H1 (cell line): ENCODE data around the gene MAP2K5. TPM values are rescaled to one million over a fixed set of nuclear protein-coding genes. Genes with fewer than 3 reads are reported as not detected.
A peak's percentile ranks its signal among the peaks of the same experiment; 100 is the strongest.

Experiments
- CTCF ChIA-PET: fragments of 300-600 bp; sonication (Branson Sonifier 250); formaldehyde crosslinking; loops from one replicate; lab custom pipeline; 2021; ENCODE audit not compliant: partially characterized antibody; lab: Charles Lee
- POLR2A ChIA-PET: fragments of 300-600 bp; sonication (Branson Sonifier 250); formaldehyde crosslinking; loops from one replicate; lab custom pipeline; 2021; ENCODE audit warnings: inconsistent platforms; ENCODE audit not compliant: partially characterized antibody; lab: Charles Lee
- DNase-seq, 2 experiments: peaks; one replicate each; pipeline versions ENCODE4 v3.0.0 to v3.0.0-alpha.2; 2010 to 2022; ENCODE audit warnings: low spot score in 2 of 2, low read depth in 1 of 2, mixed read lengths in 1 of 2
- FAIRE-seq: peaks from 2 replicates; lab custom pipeline; 2011; peaks lifted over from hg19 to GRCh38; lab: Jason Lieb, UNC
- H2AFZ ChIP-seq: 2 replicates; pipeline ENCODE4 v1.8.1; 2012; ENCODE audit warnings: low read length, inconsistent platforms
- H2AK5ac ChIP-seq: 2 replicates; pipeline ENCODE4 v1.6.1; 2013; ENCODE audit warnings: low read depth, low read length
- H2BK120ac ChIP-seq: replicated peaks from 2 replicates; pipeline ENCODE3; 2013; ENCODE audit warnings: low read depth, low read length, inconsistent platforms
- H2BK12ac ChIP-seq: 2 replicates; pipeline ENCODE4 v1.6.1; 2013; ENCODE audit warnings: low read depth, low read length
- H2BK15ac ChIP-seq: 2 replicates; pipeline ENCODE4 v1.6.1; 2013; ENCODE audit warnings: low read length
- H2BK20ac ChIP-seq: 2 replicates; pipeline ENCODE4 v1.6.1; 2013; ENCODE audit warnings: low read length
- H2BK5ac ChIP-seq: 2 replicates; pipeline ENCODE4 v1.6.1; 2013; ENCODE audit warnings: low read depth, low read length
- H3K14ac ChIP-seq: 2 replicates; pipeline ENCODE4 v1.6.1; 2013; ENCODE audit warnings: inconsistent platforms; ENCODE audit not compliant: insufficient read length
- H3K18ac ChIP-seq: 2 replicates; pipeline ENCODE4 v1.6.1; 2013; ENCODE audit warnings: low read length; ENCODE audit errors: extremely low read depth
- H3K23ac ChIP-seq: 2 replicates; pipeline ENCODE4 v1.6.1; 2013; ENCODE audit warnings: inconsistent platforms; ENCODE audit not compliant: insufficient read length
- H3K23me2 ChIP-seq: 2 replicates; pipeline ENCODE4 v1.6.1; 2013; ENCODE audit warnings: low read depth, low read length
- H3K27ac ChIP-seq: 2 replicates; pipeline ENCODE4 v1.6.1; 2011; ENCODE audit warnings: low read depth, low read length, inconsistent platforms
- H3K27me3 ChIP-seq, 4 experiments: replicated peaks in 1 of 4; 1 replicate in 1 of 4; 2 replicates in 3 of 4; pipeline versions ENCODE4 v1.6.1 to v1.8.1; 2011 to 2013; ENCODE audit warnings: low read length in 3 of 4, mild to moderate bottlenecking in 3 of 4, inconsistent platforms in 2 of 4, mixed read lengths in 2 of 4, moderate library complexity in 1 of 4; ENCODE audit not compliant: control insufficient read depth in 3 of 4, insufficient read depth in 3 of 4; ENCODE audit errors: extremely low read depth in 1 of 4
- H3K36me3 ChIP-seq, 4 experiments: 2 replicates each; pipeline versions ENCODE4 v1.6.1 to v1.8.1; 2011 to 2013; ENCODE audit warnings: mild to moderate bottlenecking in 4 of 4, low read length in 3 of 4, moderate library complexity in 2 of 4, control low read depth in 1 of 4, inconsistent platforms in 1 of 4; ENCODE audit not compliant: insufficient read depth in 4 of 4, control insufficient read depth in 2 of 4
- H3K4ac ChIP-seq: replicated peaks from 2 replicates; pipeline ENCODE3; 2013; ENCODE audit warnings: low read length, low read depth, mixed read lengths, inconsistent platforms; ENCODE audit not compliant: insufficient read length
- H3K4me1 ChIP-seq, 4 experiments: replicated peaks in 1 of 4; 1 replicate in 1 of 4; 2 replicates in 3 of 4; pipeline versions ENCODE4 v1.6.1 to v1.8.1; 2011 to 2013; ENCODE audit warnings: low read length in 3 of 4, inconsistent platforms in 2 of 4, mixed read lengths in 1 of 4; ENCODE audit not compliant: insufficient read depth in 4 of 4, control insufficient read depth in 3 of 4
- H3K4me2 ChIP-seq, 2 experiments: 2 replicates each; pipeline versions ENCODE4 v1.6.1 to v1.8.1; 2011 to 2013; ENCODE audit warnings: low read depth in 2 of 2, low read length in 2 of 2, control low read depth in 1 of 2, inconsistent platforms in 1 of 2, mild to moderate bottlenecking in 1 of 2; ENCODE audit not compliant: insufficient read depth in 1 of 2
- H3K4me3 ChIP-seq, 4 experiments: fragments of 200-600, 300-600 bp in 1 of 4; sonication (generic), shearing (Covaris generic), sonication (Bioruptor Twin) in 1 of 4; 2 replicates each; pipeline versions ENCODE4 v1.5.1 to v1.8.1; 2011 to 2016; ENCODE audit warnings: low read length in 4 of 4, low read depth in 3 of 4, control low read depth in 2 of 4, inconsistent platforms in 2 of 4, mild to moderate bottlenecking in 2 of 4, mixed read lengths in 1 of 4, moderate library complexity in 1 of 4; ENCODE audit not compliant: insufficient read depth in 2 of 4; ENCODE audit errors: extremely low read depth in 1 of 4
- H3K56ac ChIP-seq: replicated peaks from 2 replicates; pipeline ENCODE3; 2013; ENCODE audit warnings: low read depth, mild to moderate bottlenecking, mixed read lengths, low read length, inconsistent platforms; ENCODE audit not compliant: insufficient read length
- H3K79me1 ChIP-seq: 2 replicates; pipeline ENCODE4 v1.6.1; 2013; ENCODE audit warnings: low read depth, low read length, control low read depth
- H3K79me2 ChIP-seq, 2 experiments: 2 replicates each; pipeline versions ENCODE4 v1.6.1 to v1.8.1; 2012 to 2013; ENCODE audit warnings: low read length in 2 of 2, mild to moderate bottlenecking in 2 of 2, inconsistent platforms in 1 of 2; ENCODE audit not compliant: insufficient read depth in 2 of 2, control insufficient read depth in 1 of 2
- H3K9ac ChIP-seq, 4 experiments: replicated peaks in 1 of 4; 1 replicate in 1 of 4; 2 replicates in 3 of 4; pipeline versions ENCODE4 v1.6.1 to v1.8.1; 2011 to 2013; ENCODE audit warnings: low read depth in 3 of 4, low read length in 3 of 4, control low read depth in 2 of 4, mild to moderate bottlenecking in 2 of 4, moderate library complexity in 2 of 4, inconsistent platforms in 1 of 4; ENCODE audit errors: extremely low read depth in 1 of 4
- H3K9me3 ChIP-seq, 2 experiments: 2 replicates each; pipeline versions ENCODE4 v1.6.1 to v1.8.1; 2012 to 2013; ENCODE audit warnings: mild to moderate bottlenecking in 2 of 2, moderate library complexity in 2 of 2, control low read depth in 1 of 2, inconsistent platforms in 1 of 2, low read depth in 1 of 2, low read length in 1 of 2, mixed read lengths in 1 of 2; ENCODE audit not compliant: insufficient read depth in 2 of 2
- H4K20me1 ChIP-seq, 2 experiments: replicated peaks in 1 of 2; 2 replicates each; pipeline versions ENCODE3 to v1.8.1; 2011 to 2013; ENCODE audit warnings: inconsistent platforms in 2 of 2, low read length in 2 of 2, mild to moderate bottlenecking in 1 of 2; ENCODE audit not compliant: insufficient read depth in 2 of 2, control insufficient read depth in 1 of 2
- H4K5ac ChIP-seq: 2 replicates; pipeline ENCODE4 v1.6.1; 2013; ENCODE audit warnings: low read length, low read depth, mixed read lengths, inconsistent platforms; ENCODE audit not compliant: insufficient read length
- H4K8ac ChIP-seq: 2 replicates; pipeline ENCODE4 v1.8.0; 2013; ENCODE audit warnings: mild to moderate bottlenecking, moderate library complexity, low read length, inconsistent platforms; ENCODE audit not compliant: insufficient read depth; ENCODE audit errors: extremely low read depth
- H4K91ac ChIP-seq: replicated peaks from 2 replicates; pipeline ENCODE3; 2013; ENCODE audit warnings: low read length, mixed read lengths, inconsistent platforms; ENCODE audit not compliant: insufficient read length
- HDAC2 ChIP-seq, 2 experiments: fragments of 300-600 bp in 1 of 2; sonication (generic) in 1 of 2; IDR thresholded peaks; 2 replicates each; pipeline ENCODE4 v1.6.1; 2011 to 2012; ENCODE audit warnings: low read depth in 2 of 2, low read length in 2 of 2, mild to moderate bottlenecking in 2 of 2, moderate library complexity in 2 of 2, borderline replicate concordance in 1 of 2, inconsistent platforms in 1 of 2
- POLR2AphosphoS5 ChIP-seq: IDR thresholded peaks from 2 replicates; pipeline ENCODE4 v1.6.1; 2011; ENCODE audit warnings: low read depth, low read length
- RAD21 ChIP-seq, 2 experiments: IDR thresholded peaks in 1 of 2; conservative IDR thresholded peaks in 1 of 2; 2 replicates each; pipeline ENCODE4 v1.6.1; 2011; ENCODE audit warnings: low read depth in 2 of 2, low read length in 2 of 2, improper control_type of control experiment in 1 of 2, inconsistent platforms in 1 of 2, mild to moderate bottlenecking in 1 of 2, moderate library complexity in 1 of 2
- WGBS, 2 experiments: shearing (Covaris generic) in 1 of 2; methylation state at CpG; one replicate each; pipeline versions ENCODE4 v1.1.6 to v1.1.7; 2013 to 2015; ENCODE audit warnings: low lambda C conversion rate in 2 of 2, mixed read lengths in 2 of 2, inconsistent platforms in 1 of 2, low coverage in 1 of 2, missing lambda C conversion rate in 1 of 2; ENCODE audit not compliant: insufficient replicate concordance in 2 of 2, insufficient coverage in 1 of 2, insufficient read length in 1 of 2; ENCODE audit errors: extremely low coverage in 1 of 2, missing lambda C conversion rate in 1 of 2; 5-methylcytosine and 5-hydroxymethylcytosine counted together
- polyA plus RNA-seq, 7 experiments: library from polyadenylated mRNA; depleted of rRNA in 3 of 7; stranded (reverse) in 5 of 7; unstranded in 2 of 7; fragments of >200 nt in 5 of 7; fragments of 200-250 nt in 2 of 7; gene quantifications; 1 replicate in 5 of 7; 2 replicates in 1 of 7; 4 replicates in 1 of 7; pipeline versions ENCODE4 v1.2.1 to v1.2.3, GENCODE V29; 2011 to 2013; ENCODE audit warnings: missing spikeins in 2 of 7, mixed read lengths in 2 of 7
- total RNA-seq: library from RNA; stranded (reverse); fragmentation: NEBNext Ultra II Directional; extraction: Animal tissue kit (Norgen Biotek cat#: 25700); gene quantifications from 2 replicates; pipeline ENCODE4 v1.2.1, GENCODE V29; 2021
- TF ChIP-seq, protein P1 (sequence below): IDR thresholded peaks from 2 replicates; pipeline ENCODE4 v1.6.1; 2012; ENCODE audit warnings: inconsistent platforms
- TF ChIP-seq, protein P2 (sequence below), 3 experiments: IDR thresholded peaks; 1 replicate in 2 of 3; 2 replicates in 1 of 3; pipeline versions ENCODE4 v1.5.1 to v1.6.1; 2011; ENCODE audit warnings: low read length in 3 of 3, mild to moderate bottlenecking in 3 of 3, inconsistent platforms in 2 of 3, low read depth in 1 of 3, moderate library complexity in 1 of 3; ENCODE audit not compliant: insufficient read depth in 1 of 3; ENCODE audit errors: control extremely low read depth in 1 of 3

The MAP2K5 gene
- total and polyA plus RNA-seq, 2 of the 8 experiments (the other 6 are each of a cell fraction or from before 2014, with no cell fraction given): 4.4 to 15.8 TPM

DNA sequence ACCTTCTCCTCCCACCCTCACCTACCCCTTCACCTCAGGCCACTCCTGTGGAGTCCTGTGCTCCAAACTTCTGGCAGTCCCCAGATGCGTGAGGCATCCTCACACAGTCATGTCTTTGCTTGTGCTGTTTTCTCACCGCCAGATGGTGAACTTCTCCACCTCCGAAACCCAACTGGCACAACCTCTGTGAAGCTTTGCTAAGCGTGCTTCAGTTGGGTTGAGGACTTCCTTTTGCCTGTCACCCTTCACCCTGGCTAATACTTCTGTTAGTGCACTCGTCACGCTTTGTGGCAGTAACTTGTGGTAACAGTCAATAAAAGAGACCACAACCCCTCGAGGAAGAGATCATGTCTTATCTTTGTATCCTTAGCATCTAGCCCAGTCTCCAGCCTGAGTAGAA, 240.8 kb downstream of the MAP2K5 start:
- Histone ChIP-seq H3K27me3 (no peaks in the 10 kb centered on the region; a peak in 1 of 7 replicates), H3K36me3 (no peaks in the 10 kb centered on the region), H4K91ac (peak overlapping the region; percentile 22), H4K5ac (no peak overlapping the region), H3K56ac (no peak overlapping the region), H3K4ac (no peak overlapping the region), H3K23me2 (no peaks in the 10 kb centered on the region), H2BK5ac (peak overlapping the region; percentile 20; the same call in 1 of the 2 replicates), H2BK12ac (peak overlapping the region; percentile 60; the same call in 1 of the 2 replicates), H4K20me1 (no peaks in the 10 kb centered on the region), H3K18ac (peak overlapping the region; percentile 36; the same call in 1 of the 2 replicates), H3K4me1 (peaks cover 7 to 18% (median 12%) of the 10 kb centered on the region in 4 experiments)
- CTCF ChIA-PET: interaction anchor here (0.6 to 2.6 kb wide), 7 partner anchors 10 to 326 kb away, joined by 3 to 9 read pairs (median 5); no protein-coding TSS in a partner anchor
- no peak for FAIRE-seq
- TF ChIP-seq POLR2AphosphoS5 (no peak), HDAC2 (IDR thresholded peaks at IDR 0.05; ENCODE audit: borderline replicate concordance in 1 of 2, low read depth in 2 of 2, low read length in 2 of 2) (no peak), RAD21 (IDR thresholded peaks at IDR 0.05 in 1 of 2, conservative IDR thresholded peaks at IDR 0.05 in 1 of 2; ENCODE audit: low read depth in 2 of 2, low read length in 2 of 2) (peak; percentile 19 to 45; a peak in 3 of 4 replicates)
- TF ChIP-seq, protein P1, sequence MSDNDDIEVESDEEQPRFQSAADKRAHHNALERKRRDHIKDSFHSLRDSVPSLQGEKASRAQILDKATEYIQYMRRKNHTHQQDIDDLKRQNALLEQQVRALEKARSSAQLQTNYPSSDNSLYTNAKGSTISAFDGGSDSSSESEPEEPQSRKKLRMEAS: no peak
- TF ChIP-seq, protein P2, sequence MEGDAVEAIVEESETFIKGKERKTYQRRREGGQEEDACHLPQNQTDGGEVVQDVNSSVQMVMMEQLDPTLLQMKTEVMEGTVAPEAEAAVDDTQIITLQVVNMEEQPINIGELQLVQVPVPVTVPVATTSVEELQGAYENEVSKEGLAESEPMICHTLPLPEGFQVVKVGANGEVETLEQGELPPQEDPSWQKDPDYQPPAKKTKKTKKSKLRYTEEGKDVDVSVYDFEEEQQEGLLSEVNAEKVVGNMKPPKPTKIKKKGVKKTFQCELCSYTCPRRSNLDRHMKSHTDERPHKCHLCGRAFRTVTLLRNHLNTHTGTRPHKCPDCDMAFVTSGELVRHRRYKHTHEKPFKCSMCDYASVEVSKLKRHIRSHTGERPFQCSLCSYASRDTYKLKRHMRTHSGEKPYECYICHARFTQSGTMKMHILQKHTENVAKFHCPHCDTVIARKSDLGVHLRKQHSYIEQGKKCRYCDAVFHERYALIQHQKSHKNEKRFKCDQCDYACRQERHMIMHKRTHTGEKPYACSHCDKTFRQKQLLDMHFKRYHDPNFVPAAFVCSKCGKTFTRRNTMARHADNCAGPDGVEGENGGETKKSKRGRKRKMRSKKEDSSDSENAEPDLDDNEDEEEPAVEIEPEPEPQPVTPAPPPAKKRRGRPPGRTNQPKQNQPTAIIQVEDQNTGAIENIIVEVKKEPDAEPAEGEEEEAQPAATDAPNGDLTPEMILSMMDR (IDR thresholded peaks at IDR 0.05; ENCODE audit: control extremely low read depth in 1 of 3, insufficient read depth in 1 of 3, low read depth in 1 of 3, low read length in 3 of 3): peak in 1 of 3 experiments; percentile 21; a peak in 1 of 4 replicates
- TF ChIP-seq, all 59 proteins: peak for 2
- Histone ChIP-seq H3K4me2 (no peak overlapping the region), H2BK120ac (no peak overlapping the region), H2BK20ac (peak overlapping the region; percentile 84; the same call in 1 of the 2 replicates), H3K9me3 (no peaks in the 10 kb centered on the region), H2AK5ac (peak overlapping the region; percentile 30; the same call in 1 of the 2 replicates), H3K14ac (no peak overlapping the region), H3K79me1 (no peaks in the 10 kb centered on the region; the same call in 1 of the 2 replicates), H2AFZ (no peak overlapping the region), H3K79me2 (no peaks in the 10 kb centered on the region), H3K9ac (no peak overlapping the region), H3K23ac (no peak overlapping the region), H3K4me3 (no peak overlapping the region), H2BK15ac (0 out of 2 replicates have a peak overlapping the region, but pooled peaks have one; percentile 13), H4K8ac (no peak overlapping the region), H3K27ac (no peak overlapping the region)
- WGBS, 2 experiments: 88% methylated on average over 7 of the region's 7 CpGs; no CpG with 5 or more reads in 1 of the 2 experiments
- no peak for DNase-seq
- POLR2A ChIA-PET: no interaction called here
